Measurements from ENCODE around the gene MUC3A. TPM values are rescaled to one million over a fixed set of nuclear protein-coding genes. Genes with fewer than 3 reads are reported as not detected.
"Not testable (repeated sequence)": the region's sequence is repeated elsewhere in the genome, so short reads cannot be mapped to it uniquely, and the experiment has no call there.

Gene MUC3A
- total RNA-seq, 6 donors from 2014 or later, result 0.30 to 3.1 (median 0.94) TPM

DNA sequence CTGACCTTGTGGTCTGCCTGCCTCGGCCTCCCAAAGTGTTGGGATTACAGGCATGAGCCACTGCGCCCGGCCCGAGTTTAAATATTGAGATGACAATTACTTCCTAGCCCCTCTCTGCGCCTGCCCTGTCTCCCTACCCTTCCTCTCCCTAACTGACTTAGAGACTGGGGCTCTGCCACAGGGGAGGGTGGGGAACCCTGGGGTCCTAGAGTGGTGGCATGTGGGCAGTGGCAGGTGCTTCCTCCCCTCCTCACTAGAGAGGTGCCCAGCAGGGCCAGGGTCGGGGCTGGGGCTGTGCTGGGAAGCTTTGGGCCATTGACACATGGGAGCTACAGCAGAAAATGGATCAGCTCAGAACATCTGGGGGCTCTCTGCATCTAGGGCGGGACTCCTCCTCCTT lies 46.7 kb upstream of the MUC3A start:
- no peaks in the 10 kb centered on the region for H3K36me3 ChIP-seq
- DNase-seq, result peak in 1 of 2 donors; percentile 42
- peaks cover 0 to 4% (median 0%) of the 10 kb centered on the region in 4 donors for H3K27me3 ChIP-seq
- peak in 1 of 2 donors; percentile 57 for ATAC-seq (ENCODE audit: low FRiP score in 2 of 2)
- H3K4me1 ChIP-seq, result no peaks in the 10 kb centered on the region
- no peak overlapping the region for H3K4me3 ChIP-seq
- TF ChIP-seq EP300 (IDR thresholded peaks at IDR 0.05) (no peak), POLR2A (IDR thresholded peaks at IDR 0.05) (no peak), CTCF (IDR thresholded peaks at IDR 0.05) (no peak), POLR2AphosphoS5 (IDR thresholded peaks at IDR 0.05) (no peak)
- no peak overlapping the region for H3K27ac ChIP-seq
- no peaks in the 10 kb centered on the region for H3K9me3 ChIP-seq
- 86 to 90% methylated on average over 7 of the region's 7 CpGs for WGBS, 2 donors

DNA sequence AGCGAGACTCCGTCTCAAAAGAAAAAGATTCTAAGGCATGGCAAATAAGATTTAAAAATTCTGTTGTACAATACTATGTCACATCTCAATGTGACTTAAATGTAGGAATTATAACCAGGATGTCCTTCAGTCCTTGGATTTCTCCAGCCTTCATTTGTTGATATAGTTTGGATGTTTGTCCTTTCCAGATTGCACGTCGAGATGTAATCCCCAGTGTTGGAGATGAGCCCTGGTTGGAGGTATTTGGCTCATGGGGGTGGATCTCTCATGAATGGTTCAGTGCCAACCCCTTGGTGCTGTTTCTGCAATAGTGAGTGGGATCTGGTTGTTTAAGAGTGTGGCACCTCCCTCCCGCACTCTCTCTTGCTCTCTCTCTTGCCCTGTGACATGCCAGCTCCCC lies 40.8 kb upstream of the MUC3A start:
- TF ChIP-seq EP300 (IDR thresholded peaks at IDR 0.05) (no peak), POLR2AphosphoS5 (IDR thresholded peaks at IDR 0.05) (no peak)
- DNase-seq, result no peak
- H3K4me1 ChIP-seq, result no peaks in the 10 kb centered on the region
- H3K4me3 ChIP-seq, result no peak overlapping the region
- WGBS, 2 donors, result 94 to 97% methylated on average over 5 of the region's 5 CpGs
- ATAC-seq (ENCODE audit: low FRiP score in 2 of 2), result no peak
- H3K27me3 ChIP-seq, result no peaks in the 10 kb centered on the region
- no peak overlapping the region for H3K27ac ChIP-seq
- no peaks in the 10 kb centered on the region for H3K36me3 ChIP-seq
- no peaks in the 10 kb centered on the region for H3K9me3 ChIP-seq

DNA sequence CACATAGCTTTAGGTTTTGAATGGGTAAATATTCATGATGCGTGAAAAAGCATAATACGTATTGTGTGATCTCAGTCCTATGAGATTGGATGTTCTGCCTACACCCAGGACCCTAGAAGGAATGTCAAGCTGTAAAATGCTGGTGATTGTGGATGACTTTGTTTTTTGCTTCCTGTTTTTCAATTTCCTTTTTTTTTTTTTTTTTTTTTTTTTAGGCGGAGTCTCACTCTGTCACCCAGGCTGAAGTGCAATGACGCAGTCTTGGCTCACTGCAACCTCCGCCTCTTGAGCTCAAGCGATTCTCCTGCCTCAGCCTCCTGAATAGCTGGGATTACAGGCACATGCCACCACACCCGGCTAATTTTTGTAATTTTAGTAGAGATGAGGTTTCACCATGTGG lies 38.9 kb upstream of the MUC3A start:
- not testable (repeated sequence) for H3K9me3 ChIP-seq, H3K36me3 ChIP-seq, H3K4me1 ChIP-seq, DNase-seq, H3K27ac ChIP-seq, H3K27me3 ChIP-seq, H3K4me3 ChIP-seq
- 76 to 86% methylated on average over 3 to 7 of the region's 7 CpGs for WGBS, 2 donors
- peak in 1 of 2 donors; percentile 59 for ATAC-seq (ENCODE audit: low FRiP score in 2 of 2)

- DNase-seq, result no peak
- Histone ChIP-seq H3K4me1 (no peaks in the 10 kb centered on the region), H3K9me3 (no peaks in the 10 kb centered on the region), H3K27me3 (no peaks in the 10 kb centered on the region), H3K36me3 (no peaks in the 10 kb centered on the region), H3K27ac (no peak overlapping the region), H3K4me3 (no peak overlapping the region)
- no peak for ATAC-seq (ENCODE audit: low FRiP score in 2 of 2)
- 80 to 90% methylated on average over 3 of the region's 3 CpGs for WGBS, 2 donors
- TF ChIP-seq EP300 (IDR thresholded peaks at IDR 0.05) (no peak), CTCF (IDR thresholded peaks at IDR 0.05) (no peak)
These were observed 37.9 kb upstream of the MUC3A start for GRCh38 chr7:100911484-100911883.

- Histone ChIP-seq H3K9me3 (no peaks in the 10 kb centered on the region), H3K27ac (no peak overlapping the region), H3K4me3 (no peak overlapping the region), H3K4me1 (peaks cover 0 to 9% (median 0%) of the 10 kb centered on the region in 4 donors), H3K27me3 (no peaks in the 10 kb centered on the region), H3K36me3 (no peaks in the 10 kb centered on the region)
- TF ChIP-seq EP300 (IDR thresholded peaks at IDR 0.05) (no peak), POLR2A (IDR thresholded peaks at IDR 0.05) (no peak), POLR2AphosphoS5 (IDR thresholded peaks at IDR 0.05) (no peak), CTCF (IDR thresholded peaks at IDR 0.05) (no peak)
- ATAC-seq (ENCODE audit: low FRiP score in 2 of 2), result no peak
- WGBS, 2 donors, result 82 to 85% methylated on average over 15 of the region's 15 CpGs
- DNase-seq, result peak in 1 of 2 donors; percentile 38
These were observed 35.0 kb upstream of the MUC3A start for GRCh38 chr7:100914208-100914878.

DNA sequence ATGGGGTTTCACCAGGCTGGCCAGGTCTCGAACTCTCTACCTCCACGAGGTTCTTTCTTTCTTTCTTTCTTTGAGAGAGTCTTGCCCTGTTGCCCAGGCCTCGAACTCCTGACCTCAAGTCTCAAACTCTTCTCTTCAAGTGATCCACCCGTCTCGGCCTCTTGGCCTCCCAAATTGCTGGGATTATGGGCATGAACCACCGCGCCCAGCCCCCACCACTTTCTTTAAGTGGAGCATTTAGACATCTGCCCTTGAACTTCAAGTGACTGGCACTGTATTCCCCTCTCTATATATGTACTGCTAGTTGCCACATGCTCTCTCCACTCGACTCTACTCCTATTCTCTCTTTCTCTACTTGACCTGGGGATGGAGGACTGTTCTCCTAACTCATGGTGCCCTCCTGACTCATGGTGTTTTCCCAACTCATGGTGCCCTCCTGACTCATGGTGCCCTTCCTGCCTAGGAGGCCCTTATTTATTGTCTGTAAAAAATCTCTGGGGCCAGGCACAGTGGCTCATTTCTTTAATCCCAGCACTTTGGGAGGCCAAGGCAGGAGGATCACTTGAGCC lies 34.4 kb upstream of the MUC3A start:
- peak; percentile 57 to 58 for TF ChIP-seq POLR2AphosphoS5 (IDR thresholded peaks at IDR 0.05)
- TF ChIP-seq POLR2A (IDR thresholded peaks at IDR 0.05), result no peak
- peak in 1 of 4 donors; percentile 93 for TF ChIP-seq EP300 (IDR thresholded peaks at IDR 0.05)
- no peak for TF ChIP-seq CTCF (IDR thresholded peaks at IDR 0.05)
- ATAC-seq (ENCODE audit: low FRiP score in 2 of 2) (peak in 1 of 2 donors; percentile 62), DNase-seq (peak in 1 of 2 donors; percentile 69)
- no peaks in the 10 kb centered on the region for H3K27me3 ChIP-seq
- no peak overlapping the region for H3K4me3 ChIP-seq
- no peaks in the 10 kb centered on the region for H3K36me3 ChIP-seq
- no peaks in the 10 kb centered on the region for H3K9me3 ChIP-seq
- 60 to 74% methylated on average over 8 of the region's 8 CpGs for WGBS, 2 donors
- H3K4me1 ChIP-seq, result peaks cover 0 to 9% (median 0%) of the 10 kb centered on the region in 4 donors
- H3K27ac ChIP-seq, result no peak overlapping the region

GRCh38 chr7:100919335-100919734 lies 30.0 kb upstream of the MUC3A start:
- not testable (repeated sequence) for H3K36me3 ChIP-seq; H3K4me3 ChIP-seq; H3K4me1 ChIP-seq; DNase-seq; ATAC-seq (ENCODE audit: low FRiP score in 2 of 2); H3K27ac ChIP-seq; H3K27me3 ChIP-seq; H3K9me3 ChIP-seq
- WGBS, 2 donors, result 83 to 90% methylated on average over 5 of the region's 5 CpGs

DNA sequence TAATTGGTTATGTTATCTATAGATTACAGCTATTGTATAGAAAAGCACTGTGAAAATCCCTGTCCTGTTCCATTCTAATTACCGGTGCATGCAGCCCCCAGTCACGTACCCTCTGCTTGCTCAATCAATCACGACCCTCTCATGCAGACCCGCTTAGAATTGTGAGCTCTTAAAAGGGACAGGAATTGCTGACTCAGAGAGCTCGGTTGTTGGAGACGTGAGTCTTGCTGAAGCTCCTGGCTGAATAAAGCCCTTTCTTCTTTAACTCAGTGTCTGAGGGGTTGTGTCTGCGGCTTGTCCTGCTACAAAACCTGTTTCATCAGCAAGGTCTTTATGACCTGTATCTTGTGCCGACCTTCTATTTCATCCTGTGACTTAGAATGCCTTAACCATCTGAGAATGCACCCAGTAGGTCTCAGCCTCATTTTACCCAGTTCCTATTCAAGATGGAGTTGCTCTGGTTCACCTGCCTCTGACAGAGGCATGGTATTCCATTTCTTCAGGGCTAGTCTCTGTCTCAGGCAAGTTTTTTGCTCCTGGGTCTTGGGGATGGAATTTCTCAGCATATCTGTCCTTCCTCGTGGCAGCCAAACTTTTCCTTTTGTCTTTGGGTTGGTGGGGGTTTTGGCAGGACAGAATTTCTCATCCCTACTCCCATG lies 29.4 kb upstream of the MUC3A start:
- DNase-seq; H3K4me3 ChIP-seq; ATAC-seq (ENCODE audit: low FRiP score in 2 of 2); H3K36me3 ChIP-seq; H3K9me3 ChIP-seq; H3K27me3 ChIP-seq; H3K4me1 ChIP-seq; H3K27ac ChIP-seq: not testable (repeated sequence)
- WGBS, 2 donors, result 73 to 76% methylated on average over 9 of the region's 9 CpGs

Measured in upper lobe of left lung (tissue), 6 donors.